HG02759 (cell line): ENCODE data around the gene ZNF605.
"Not testable (repeated sequence)": the region's sequence is repeated elsewhere in the genome, so short reads cannot be mapped to it uniquely, and the experiment has no call there.

ENCODE experiments used
- ATAC-seq: cut with Tn5 transposase; IDR thresholded peaks from one replicate; pipeline ENCODE4 v1.9.1; 2021; ENCODE audit warnings: mild to moderate bottlenecking, moderate library complexity; ENCODE audit not compliant: unreplicated experiment

Gene ZNF605

GRCh38 chr12:132956011-132956788 lies at the start of gene ZNF605:
TSS of gene ZNF605 (minus strand) at chr12:132956306. CDS start at chr12:132945635, 10,671 bp downstream.
- ATAC-seq: peak; percentile 95

- no peak for ATAC-seq
Measured at GRCh38 chr12:132998741-132999140, 42.6 kb upstream of the ZNF605 start.

GRCh38 chr12:132986885-132987225 lies 30.7 kb upstream of the ZNF605 start:
- ATAC-seq: peak; percentile 3

GRCh38 chr12:132986001-132986884 lies 30.1 kb upstream of the ZNF605 start, which contains the start of gene ZNF26:
TSS of gene ZNF26 (plus strand) at chr12:132986367. CDS start at chr12:132986841, 474 bp downstream.
- peak; percentile 98 for ATAC-seq

- ATAC-seq: not testable (repeated sequence)
Measured at GRCh38 chr12:132976870-132977269, 20.8 kb upstream of the ZNF605 start.

- ATAC-seq: no peak
Measured at GRCh38 chr12:132972374-132972773, 16.3 kb upstream of the ZNF605 start.

- ATAC-seq: no peak
Measured at GRCh38 chr12:132967736-132968135, 11.6 kb upstream of the ZNF605 start.

- ATAC-seq: no peak
Measured at GRCh38 chr12:132966676-132967415, 10.7 kb upstream of the ZNF605 start.

GRCh38 chr12:132965796-132966195 lies 9.7 kb upstream of the ZNF605 start:
- no peak for ATAC-seq

- ATAC-seq: not testable (repeated sequence)
Measured at GRCh38 chr12:132963947-132964346, 7.8 kb upstream of the ZNF605 start.

- not testable (repeated sequence) for ATAC-seq
Measured at GRCh38 chr12:132961790-132962189, 5.7 kb upstream of the ZNF605 start.

GRCh38 chr12:132955094-132956010 lies 754 bp downstream of the ZNF605 start:
- peak; percentile 25 for ATAC-seq

GRCh38 chr12:132954471-132955048 lies 1.5 kb downstream of the ZNF605 start:
- ATAC-seq: no peak

- ATAC-seq: no peak
Measured at GRCh38 chr12:132953771-132954170, 2.3 kb downstream of the ZNF605 start.

GRCh38 chr12:132953163-132953425 lies 3.0 kb downstream of the ZNF605 start:
- no peak for ATAC-seq

GRCh38 chr12:132952371-132953162 lies 3.5 kb downstream of the ZNF605 start:
- no peak for ATAC-seq

GRCh38 chr12:132951649-132952048 lies 4.5 kb downstream of the ZNF605 start:
- no peak for ATAC-seq

- no peak for ATAC-seq
Measured at GRCh38 chr12:132950844-132951535, 5.1 kb downstream of the ZNF605 start.
